GM12878 (cell line): ENCODE measurements around the gene GCNT2. TPM values are rescaled to one million over a fixed set of nuclear protein-coding genes. Genes with fewer than 3 reads are reported as not detected.

Experiments
- ATAC-seq: fragments of 200-7000 bp; cut with Tn5 transposase; 3 replicates; pipeline ENCODE4 v1.9.1; 2020; ENCODE audit warnings: mild to moderate bottlenecking, moderate library complexity
- BruUV-seq: library from RNA; stranded (reverse); fragments of 400-500 nt; replicated peaks from 2 replicates; lab custom pipeline; 2021; lab: Mats Ljungman, UMichigan
- CTCF ChIA-PET: fragments of 300-600 bp; sonication (Branson Sonifier 250); formaldehyde crosslinking; extraction: SDS; loops from one replicate; lab custom pipeline; 2021; ENCODE audit warnings: inconsistent platforms; lab: Yijun Ruan, JAX
- POLR2A ChIA-PET: fragments of 350-600 bp; formaldehyde crosslinking; extraction: SDS; loops from one replicate; lab custom pipeline; 2021; ENCODE audit warnings: inconsistent platforms; lab: Charles Lee
- RAD21 ChIA-PET: fragments of 300-600 bp; sonication (Branson Sonifier 250); formaldehyde crosslinking; loops from one replicate; lab custom pipeline; 2023; ENCODE audit warnings: antibody characterized with exemption; ENCODE audit not compliant: unreplicated experiment; lab: Charles Lee
- SMC1A ChIA-PET: fragments of 300-600 bp; sonication (Branson Sonifier 250); formaldehyde crosslinking; loops from one replicate; lab custom pipeline; 2023; ENCODE audit not compliant: unreplicated experiment, uncharacterized antibody; lab: Charles Lee
- DNase-seq: peaks from one replicate; pipeline ENCODE4 v3.0.0-alpha.2; 2011; ENCODE audit warnings: low read depth, low spot score
- FAIRE-seq: peaks from 3 replicates; lab custom pipeline; 2011; peaks lifted over from hg19 to GRCh38; lab: Jason Lieb, UNC
- H2AFZ ChIP-seq: 2 replicates; pipeline ENCODE4 v1.6.0; 2011; ENCODE audit warnings: low read depth, low read length, control low read depth; ENCODE audit not compliant: control insufficient read depth
- H3K27ac ChIP-seq: 2 replicates; pipeline ENCODE4 v1.5.1; 2011; ENCODE audit warnings: control low read depth; ENCODE audit not compliant: control insufficient read depth, insufficient read depth
- H3K27me3 ChIP-seq, 2 experiments: replicated peaks in 1 of 2; 2 replicates each; pipeline versions ENCODE4 v1.6.0 to v1.6.1; 2011; ENCODE audit warnings: low read length in 1 of 2; ENCODE audit not compliant: control insufficient read depth in 2 of 2, insufficient read depth in 2 of 2
- H3K36me3 ChIP-seq, 2 experiments: 2 replicates each; pipeline ENCODE4 v1.5.1; 2011; ENCODE audit warnings: low read length in 1 of 2; ENCODE audit not compliant: control insufficient read depth in 2 of 2, insufficient read depth in 2 of 2
- H3K4me1 ChIP-seq: 2 replicates; pipeline ENCODE4 v1.6.1; 2011; ENCODE audit warnings: mild to moderate bottlenecking, low read length, moderate library complexity, mixed read lengths; ENCODE audit not compliant: control insufficient read depth, insufficient read depth
- H3K4me2 ChIP-seq: 2 replicates; pipeline ENCODE4 v1.6.0; 2011; ENCODE audit warnings: control low read depth; ENCODE audit not compliant: control insufficient read depth, insufficient read depth
- H3K4me3 ChIP-seq: fragments of 200-600 bp; sonication (generic); 2 replicates; pipeline ENCODE4 v1.5.1; 2016
- H3K79me2 ChIP-seq: 2 replicates; pipeline ENCODE4 v1.6.0; 2011; ENCODE audit warnings: low read length; ENCODE audit not compliant: control insufficient read depth, insufficient read depth
- H3K9ac ChIP-seq: 2 replicates; pipeline ENCODE4 v1.8.0; 2011; ENCODE audit warnings: low read length, control low read depth, mixed read lengths; ENCODE audit not compliant: control insufficient read depth, insufficient read depth
- H3K9me3 ChIP-seq: replicated peaks from 3 replicates; pipeline ENCODE4 v1.5.1; 2011; ENCODE audit warnings: mild to moderate bottlenecking, low read length; ENCODE audit not compliant: control insufficient read depth, insufficient read depth
- H4K20me1 ChIP-seq: 2 replicates; pipeline ENCODE4 v1.6.0; 2011; ENCODE audit not compliant: control insufficient read depth, insufficient read depth
- CBX3 ChIP-seq: fragments of 200-600 bp; sonication (generic); IDR thresholded peaks from 2 replicates; pipeline ENCODE4 v1.6.1; 2016; ENCODE audit warnings: low read depth, borderline replicate concordance
- DPF2 ChIP-seq: fragments of 450-650 bp; IDR thresholded peaks from 2 replicates; pipeline ENCODE4 v1.6.1; 2017; ENCODE audit warnings: mild to moderate bottlenecking
- FOXK2 ChIP-seq: fragments of 450-650 bp; IDR thresholded peaks from 2 replicates; pipeline ENCODE4 v1.6.1; 2017; ENCODE audit warnings: mild to moderate bottlenecking, moderate library complexity
- HDAC2 ChIP-seq: fragments of 200-600 bp; sonication (generic); IDR thresholded peaks from 2 replicates; pipeline ENCODE4 v1.6.1; 2017
- JUND ChIP-seq: IDR thresholded peaks from 2 replicates; pipeline ENCODE4 v1.6.1; 2012; ENCODE audit warnings: low read depth, mild to moderate bottlenecking, low read length, improper control_type of control experiment, moderate library complexity
- KDM1A ChIP-seq: fragments of 200-600 bp; sonication (generic); IDR thresholded peaks from 2 replicates; pipeline ENCODE4 v1.6.1; 2016; ENCODE audit warnings: borderline replicate concordance
- MEF2A ChIP-seq: IDR thresholded peaks from 2 replicates; pipeline ENCODE4 v1.6.1; 2011; ENCODE audit warnings: low read depth, mild to moderate bottlenecking, low read length, moderate library complexity; ENCODE audit not compliant: insufficient read depth
- NR2C2 ChIP-seq: IDR thresholded peaks from 2 replicates; pipeline ENCODE4 v1.6.1; 2011; ENCODE audit warnings: borderline replicate concordance, low read depth; ENCODE audit not compliant: control insufficient read depth, insufficient read length
- POLR2A ChIP-seq: IDR thresholded peaks from 2 replicates; pipeline ENCODE4 v1.6.1; 2011; ENCODE audit warnings: low read depth, mild to moderate bottlenecking, low read length
- RFX5 ChIP-seq: IDR thresholded peaks from 2 replicates; pipeline ENCODE4 v1.6.1; 2011; ENCODE audit warnings: low read depth, low read length, improper control_type of control experiment
- SUZ12 ChIP-seq: fragments of 200-600 bp; sonication (generic); IDR thresholded peaks from one replicate; pipeline ENCODE4 v1.6.1; 2018; ENCODE audit warnings: antibody characterized with exemption, mild to moderate bottlenecking; ENCODE audit not compliant: unreplicated experiment
- ZNF207 ChIP-seq: fragments of 450-650 bp; IDR thresholded peaks from 2 replicates; pipeline ENCODE4 v1.6.1; 2014; ENCODE audit warnings: antibody characterized with exemption, mild to moderate bottlenecking, borderline replicate concordance
- ZNF274 ChIP-seq: IDR thresholded peaks from one replicate; pipeline ENCODE4 v1.8.0; 2011; ENCODE audit not compliant: insufficient read length, insufficient read depth
- WGBS: methylation state at CpG from one replicate; pipeline ENCODE4 v1.1.6; 2016; ENCODE audit warnings: low lambda C conversion rate; ENCODE audit not compliant: insufficient replicate concordance, insufficient coverage; ENCODE audit errors: missing lambda C conversion rate; 5-methylcytosine and 5-hydroxymethylcytosine counted together
- in situ Hi-C: fragments of 300-500 bp; cut with MboI; formaldehyde crosslinking; loops from 9 replicates; pipeline ENCODE4 v1.14.3; 2018; ENCODE audit warnings: mixed read lengths
- intact Hi-C: fragments of 100-400 bp; cut with micrococcal nuclease; formaldehyde crosslinking; loops from one replicate; pipeline ENCODE4 v1.14.2; 2022; ENCODE audit not compliant: unreplicated experiment
- polyA plus RNA-seq, 11 experiments: library from polyadenylated mRNA; depleted of rRNA in 4 of 11; unstranded in 6 of 11; stranded (reverse) in 5 of 11; fragments of >200 nt; fragmentation: Nextera tagmentation in 4 of 11; fragmentation: Illumina TruSeq in 1 of 11; extraction: Ambion mirVana in 4 of 11; extraction: Trizol in 1 of 11; gene quantifications; 1 replicate in 1 of 11; 2 replicates in 10 of 11; pipeline versions ENCODE4 v1.2.1 to v1.2.3, GENCODE V29; 2011 to 2016; ENCODE audit warnings: inconsistent platforms in 2 of 11, missing spikeins in 2 of 11, low read depth in 1 of 11
- total RNA-seq, 4 experiments: library from RNA; depleted of rRNA in 3 of 4; stranded (reverse); fragments of >200 nt in 3 of 4; fragmentation: Illumina TruSeq in 1 of 4; extraction: Trizol in 1 of 4; gene quantifications; 2 replicates each; pipeline versions ENCODE4 v1.2.1 to v1.2.3, GENCODE V29; 2013 to 2021
- TF ChIP-seq, protein P1 (sequence below): fragments of 150-350 bp; IDR thresholded peaks from 2 replicates; pipeline ENCODE4 v1.6.1; 2016; ENCODE audit warnings: low read depth, low read length
- TF ChIP-seq, protein P2 (sequence below): fragments of 450-650 bp; IDR thresholded peaks from 2 replicates; pipeline ENCODE4 v1.6.1; 2017; ENCODE audit warnings: antibody characterized with exemption, mild to moderate bottlenecking, moderate library complexity

The GCNT2 gene
- total and polyA plus RNA-seq, 10 of the 15 experiments (the other 5 are each of a cell fraction or from before 2014, with no cell fraction given) = 5.0 to 21.6 (median 11.9) TPM

DNA sequence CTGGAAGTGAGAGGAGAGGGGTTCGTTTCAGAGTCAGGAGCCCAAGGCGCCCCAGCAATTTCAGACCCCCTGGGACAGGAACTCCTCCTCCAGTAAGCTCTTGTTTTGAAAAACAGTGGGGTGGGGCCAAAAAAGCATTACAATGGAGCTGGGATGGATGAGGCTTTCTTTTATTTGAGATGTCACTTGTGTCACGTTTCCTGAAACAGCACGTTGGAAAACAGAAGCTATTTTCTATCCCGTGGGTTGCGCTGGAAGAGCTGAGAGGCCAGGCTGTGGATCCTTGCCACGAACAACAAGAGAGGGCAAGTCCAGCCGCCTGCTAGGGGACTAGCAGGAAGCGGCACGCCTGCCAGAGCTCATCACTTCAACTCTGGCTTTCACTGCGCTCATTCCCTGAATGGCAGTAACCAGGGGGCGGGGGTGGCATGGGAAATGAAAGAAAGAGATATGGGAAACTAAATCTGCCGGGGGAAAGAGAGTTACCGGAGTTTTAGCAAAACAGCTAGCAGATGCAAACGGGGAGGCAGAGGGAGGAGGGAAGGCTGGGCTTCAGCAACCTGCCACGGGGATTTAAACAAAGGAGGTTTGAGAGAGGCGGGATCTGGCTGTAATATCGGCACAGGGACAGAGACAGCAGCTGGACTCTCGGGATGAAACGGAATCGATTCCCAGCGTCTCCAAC, 34.6 kb downstream of the GCNT2 start:
- WGBS = 80% methylated on average over 22 of the region's 22 CpGs

More for the DNA sequence above, 34.6 kb downstream of the GCNT2 start:
- CTCF ChIA-PET = interaction anchor here (0.6 to 1.9 kb wide), 5 partner anchors 11 to 186 kb away, joined by 3 to 7 read pairs (median 3); no protein-coding TSS in a partner anchor
- BruUV-seq = no TSS peak
- H2AFZ ChIP-seq = no peak overlapping the region
- TF ChIP-seq FOXK2 (no peak), NR2C2 (no peak), HDAC2 (no peak), ZNF274 (no peak), POLR2A (no peak), MEF2A (no peak), CBX3 (no peak), KDM1A (no peak), SUZ12 (no peak), DPF2 (no peak), ZNF207 (no peak), JUND (no peak), RFX5 (no peak)
- TF ChIP-seq, protein P1, sequence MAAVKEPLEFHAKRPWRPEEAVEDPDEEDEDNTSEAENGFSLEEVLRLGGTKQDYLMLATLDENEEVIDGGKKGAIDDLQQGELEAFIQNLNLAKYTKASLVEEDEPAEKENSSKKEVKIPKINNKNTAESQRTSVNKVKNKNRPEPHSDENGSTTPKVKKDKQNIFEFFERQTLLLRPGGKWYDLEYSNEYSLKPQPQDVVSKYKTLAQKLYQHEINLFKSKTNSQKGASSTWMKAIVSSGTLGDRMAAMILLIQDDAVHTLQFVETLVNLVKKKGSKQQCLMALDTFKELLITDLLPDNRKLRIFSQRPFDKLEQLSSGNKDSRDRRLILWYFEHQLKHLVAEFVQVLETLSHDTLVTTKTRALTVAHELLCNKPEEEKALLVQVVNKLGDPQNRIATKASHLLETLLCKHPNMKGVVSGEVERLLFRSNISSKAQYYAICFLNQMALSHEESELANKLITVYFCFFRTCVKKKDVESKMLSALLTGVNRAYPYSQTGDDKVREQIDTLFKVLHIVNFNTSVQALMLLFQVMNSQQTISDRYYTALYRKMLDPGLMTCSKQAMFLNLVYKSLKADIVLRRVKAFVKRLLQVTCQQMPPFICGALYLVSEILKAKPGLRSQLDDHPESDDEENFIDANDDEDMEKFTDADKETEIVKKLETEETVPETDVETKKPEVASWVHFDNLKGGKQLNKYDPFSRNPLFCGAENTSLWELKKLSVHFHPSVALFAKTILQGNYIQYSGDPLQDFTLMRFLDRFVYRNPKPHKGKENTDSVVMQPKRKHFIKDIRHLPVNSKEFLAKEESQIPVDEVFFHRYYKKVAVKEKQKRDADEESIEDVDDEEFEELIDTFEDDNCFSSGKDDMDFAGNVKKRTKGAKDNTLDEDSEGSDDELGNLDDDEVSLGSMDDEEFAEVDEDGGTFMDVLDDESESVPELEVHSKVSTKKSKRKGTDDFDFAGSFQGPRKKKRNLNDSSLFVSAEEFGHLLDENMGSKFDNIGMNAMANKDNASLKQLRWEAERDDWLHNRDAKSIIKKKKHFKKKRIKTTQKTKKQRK = no peak
- TF ChIP-seq, protein P2, sequence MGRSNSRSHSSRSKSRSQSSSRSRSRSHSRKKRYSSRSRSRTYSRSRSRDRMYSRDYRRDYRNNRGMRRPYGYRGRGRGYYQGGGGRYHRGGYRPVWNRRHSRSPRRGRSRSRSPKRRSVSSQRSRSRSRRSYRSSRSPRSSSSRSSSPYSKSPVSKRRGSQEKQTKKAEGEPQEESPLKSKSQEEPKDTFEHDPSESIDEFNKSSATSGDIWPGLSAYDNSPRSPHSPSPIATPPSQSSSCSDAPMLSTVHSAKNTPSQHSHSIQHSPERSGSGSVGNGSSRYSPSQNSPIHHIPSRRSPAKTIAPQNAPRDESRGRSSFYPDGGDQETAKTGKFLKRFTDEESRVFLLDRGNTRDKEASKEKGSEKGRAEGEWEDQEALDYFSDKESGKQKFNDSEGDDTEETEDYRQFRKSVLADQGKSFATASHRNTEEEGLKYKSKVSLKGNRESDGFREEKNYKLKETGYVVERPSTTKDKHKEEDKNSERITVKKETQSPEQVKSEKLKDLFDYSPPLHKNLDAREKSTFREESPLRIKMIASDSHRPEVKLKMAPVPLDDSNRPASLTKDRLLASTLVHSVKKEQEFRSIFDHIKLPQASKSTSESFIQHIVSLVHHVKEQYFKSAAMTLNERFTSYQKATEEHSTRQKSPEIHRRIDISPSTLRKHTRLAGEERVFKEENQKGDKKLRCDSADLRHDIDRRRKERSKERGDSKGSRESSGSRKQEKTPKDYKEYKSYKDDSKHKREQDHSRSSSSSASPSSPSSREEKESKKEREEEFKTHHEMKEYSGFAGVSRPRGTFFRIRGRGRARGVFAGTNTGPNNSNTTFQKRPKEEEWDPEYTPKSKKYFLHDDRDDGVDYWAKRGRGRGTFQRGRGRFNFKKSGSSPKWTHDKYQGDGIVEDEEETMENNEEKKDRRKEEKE = no peak
- intact Hi-C loops (no loop called here), in situ Hi-C loops (no loop called here)
- H3K9me3 ChIP-seq = no peaks in the 10 kb centered on the region
- DNase-seq (no peak), ATAC-seq (no peak), FAIRE-seq (no peak)
- H4K20me1 ChIP-seq = no peaks in the 10 kb centered on the region
- SMC1A ChIA-PET = interaction anchor here (1.1 to 1.8 kb wide), 2 partner anchors 10 to 14 kb away, joined by 3 to 7 read pairs; no protein-coding TSS in a partner anchor
- RAD21 ChIA-PET = interaction anchor here (1.1 kb wide), 1 partner anchor 22 kb away, joined by 3 read pairs; no protein-coding TSS in a partner anchor
- H3K27me3 ChIP-seq = no peaks in the 10 kb centered on the region
- H3K4me3 ChIP-seq = no peak overlapping the region
- no peak overlapping the region for H3K27ac ChIP-seq
- peaks cover 0 to 21% of the 10 kb centered on the region in 2 experiments; a peak in 1 of 4 replicates for H3K36me3 ChIP-seq
- POLR2A ChIA-PET = no interaction called here
- H3K9ac ChIP-seq = no peak overlapping the region
- peaks cover 8% of the 10 kb centered on the region for H3K79me2 ChIP-seq
- no peak overlapping the region for H3K4me2 ChIP-seq
- no peaks in the 10 kb centered on the region; the same call in 1 of the 2 replicates for H3K4me1 ChIP-seq
